Measurements from ENCODE around the gene VOPP1. TPM values are rescaled to one million over a fixed set of nuclear protein-coding genes. Genes with fewer than 3 reads are reported as not detected.

The VOPP1 gene
- total RNA-seq, 2 donors from 2014 or later, result 88.9 to 131 TPM

DNA sequence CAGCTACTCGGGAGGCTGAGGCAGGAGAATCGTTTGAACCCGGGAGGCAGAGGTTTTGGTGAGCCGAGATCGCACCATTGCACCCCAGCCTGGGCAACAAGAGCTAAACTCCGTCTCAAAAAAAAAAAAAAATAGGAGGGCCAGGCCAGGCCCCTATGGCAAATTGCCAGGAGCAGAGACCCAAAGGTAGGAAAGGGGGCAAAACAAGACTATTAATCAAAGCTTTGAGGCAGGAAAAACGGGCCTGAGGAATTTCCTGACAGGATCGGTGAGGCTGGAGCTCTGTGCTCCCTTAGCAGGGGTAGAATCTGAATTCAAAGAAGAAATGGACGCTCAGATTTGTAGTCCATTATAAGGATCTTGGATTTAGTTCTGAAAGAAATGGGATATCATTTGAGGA is 2.8 kb upstream of the VOPP1 start:
- DNase-seq (ENCODE audit: low spot score), result no peak
- Histone ChIP-seq H3K27me3 (replicated peaks; ENCODE audit: insufficient read depth) (no peaks in the 10 kb centered on the region), H3K9me3 (no peaks in the 10 kb centered on the region), H3K36me3 (no peaks in the 10 kb centered on the region), H3K4me3 (no peak overlapping the region), H3K27ac (peak overlapping the region; percentile 63 to 95), H3K4me1 (ENCODE audit: control insufficient read depth in 1 of 2, low read depth in 2 of 2) (peaks cover 27 to 31% of the 10 kb centered on the region in 2 donors)
- TF ChIP-seq, protein P1, sequence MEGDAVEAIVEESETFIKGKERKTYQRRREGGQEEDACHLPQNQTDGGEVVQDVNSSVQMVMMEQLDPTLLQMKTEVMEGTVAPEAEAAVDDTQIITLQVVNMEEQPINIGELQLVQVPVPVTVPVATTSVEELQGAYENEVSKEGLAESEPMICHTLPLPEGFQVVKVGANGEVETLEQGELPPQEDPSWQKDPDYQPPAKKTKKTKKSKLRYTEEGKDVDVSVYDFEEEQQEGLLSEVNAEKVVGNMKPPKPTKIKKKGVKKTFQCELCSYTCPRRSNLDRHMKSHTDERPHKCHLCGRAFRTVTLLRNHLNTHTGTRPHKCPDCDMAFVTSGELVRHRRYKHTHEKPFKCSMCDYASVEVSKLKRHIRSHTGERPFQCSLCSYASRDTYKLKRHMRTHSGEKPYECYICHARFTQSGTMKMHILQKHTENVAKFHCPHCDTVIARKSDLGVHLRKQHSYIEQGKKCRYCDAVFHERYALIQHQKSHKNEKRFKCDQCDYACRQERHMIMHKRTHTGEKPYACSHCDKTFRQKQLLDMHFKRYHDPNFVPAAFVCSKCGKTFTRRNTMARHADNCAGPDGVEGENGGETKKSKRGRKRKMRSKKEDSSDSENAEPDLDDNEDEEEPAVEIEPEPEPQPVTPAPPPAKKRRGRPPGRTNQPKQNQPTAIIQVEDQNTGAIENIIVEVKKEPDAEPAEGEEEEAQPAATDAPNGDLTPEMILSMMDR (IDR thresholded peaks at IDR 0.05), result no peak
- no peak for ATAC-seq (ENCODE audit: insufficient number of reproducible peaks, low FRiP score, low read depth)

DNA sequence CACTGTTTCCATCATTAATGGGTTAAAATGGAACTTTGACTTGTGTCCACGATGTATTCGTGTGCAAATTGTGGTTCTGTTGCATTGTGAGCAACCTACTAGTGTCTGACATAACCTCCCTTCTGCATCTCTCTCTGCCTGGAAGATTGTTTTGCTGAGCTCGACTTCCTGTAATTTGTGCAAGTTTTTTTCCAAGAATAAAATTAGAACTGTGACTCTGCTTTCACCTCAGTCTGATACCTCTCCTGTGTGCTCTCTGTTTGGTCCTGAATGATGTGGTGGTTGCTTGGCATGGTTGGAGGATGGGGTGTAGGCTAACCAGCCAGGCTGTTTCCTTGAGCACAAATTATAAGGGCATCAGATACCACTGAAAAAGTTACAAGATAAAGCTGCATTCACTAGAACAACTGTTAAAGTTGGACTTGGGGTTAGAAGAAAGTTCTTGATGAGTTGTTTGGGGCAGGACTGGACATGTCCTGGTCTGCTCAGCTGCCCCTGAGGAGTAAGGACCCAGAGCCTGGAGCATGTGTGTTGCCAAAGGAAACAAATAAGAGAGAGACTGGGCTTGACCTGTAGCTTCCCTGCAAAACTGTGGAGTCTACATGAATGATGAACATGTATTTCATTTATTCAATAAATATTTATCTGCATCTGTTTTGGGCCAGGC is 1.9 kb upstream of the VOPP1 start:
- no peaks in the 10 kb centered on the region for H3K36me3 ChIP-seq
- TF ChIP-seq, protein P1 (IDR thresholded peaks at IDR 0.05), result no peak
- H3K27me3 ChIP-seq (replicated peaks; ENCODE audit: insufficient read depth), result no peaks in the 10 kb centered on the region
- ATAC-seq (ENCODE audit: insufficient number of reproducible peaks, low FRiP score, low read depth) (peak; percentile 56), DNase-seq (ENCODE audit: low spot score) (no peak)
- peak overlapping the region; percentile 8 for H3K4me3 ChIP-seq
- H3K9me3 ChIP-seq, result no peaks in the 10 kb centered on the region
- peaks cover 32 to 40% of the 10 kb centered on the region in 2 donors for H3K4me1 ChIP-seq (ENCODE audit: control insufficient read depth in 1 of 2, low read depth in 2 of 2)
- H3K27ac ChIP-seq, result peak overlapping the region; percentile 90 to 95

DNA sequence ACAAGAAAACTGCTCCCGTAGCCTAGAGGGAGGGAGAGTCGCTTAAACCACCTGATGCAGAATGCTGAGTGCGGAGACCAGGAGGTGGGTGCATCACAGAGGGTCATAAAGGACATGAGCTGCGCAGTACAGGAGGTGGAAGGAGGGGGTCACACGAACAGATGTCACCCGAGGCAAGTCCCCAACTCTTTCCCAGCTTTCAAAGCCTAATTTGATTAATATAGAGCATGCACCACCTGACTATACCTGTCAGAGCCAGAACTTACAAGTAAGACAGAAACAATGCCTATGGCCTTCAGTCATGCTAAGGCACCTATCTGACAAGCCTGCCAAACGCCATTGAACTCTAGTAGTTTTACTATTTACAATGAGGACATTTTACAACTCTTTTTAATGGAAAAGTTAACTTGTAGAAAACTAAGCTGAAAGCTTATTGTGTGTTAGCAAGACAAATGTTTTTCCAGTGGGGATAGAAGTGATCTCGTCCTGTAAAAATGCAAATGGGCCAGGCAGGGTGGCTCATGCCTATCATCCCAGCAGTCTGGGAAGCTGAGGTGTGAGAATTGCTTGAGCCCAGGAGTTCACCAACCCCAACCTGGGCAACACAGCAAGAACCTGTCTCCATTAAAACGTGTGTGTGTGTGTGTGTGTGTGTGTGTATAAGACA is 1.1 kb upstream of the VOPP1 start:
- DNase-seq (ENCODE audit: low spot score) (no peak), ATAC-seq (ENCODE audit: insufficient number of reproducible peaks, low FRiP score, low read depth) (no peak)
- Histone ChIP-seq H3K9me3 (no peaks in the 10 kb centered on the region), H3K27ac (peak overlapping the region; percentile 90 to 95), H3K36me3 (no peaks in the 10 kb centered on the region), H3K4me3 (peak overlapping the region; percentile 96), H3K4me1 (ENCODE audit: control insufficient read depth in 1 of 2, low read depth in 2 of 2) (peaks cover 39 to 48% of the 10 kb centered on the region in 2 donors), H3K27me3 (replicated peaks; ENCODE audit: insufficient read depth) (no peaks in the 10 kb centered on the region)
- TF ChIP-seq, protein P1 (IDR thresholded peaks at IDR 0.05), result no peak

DNA sequence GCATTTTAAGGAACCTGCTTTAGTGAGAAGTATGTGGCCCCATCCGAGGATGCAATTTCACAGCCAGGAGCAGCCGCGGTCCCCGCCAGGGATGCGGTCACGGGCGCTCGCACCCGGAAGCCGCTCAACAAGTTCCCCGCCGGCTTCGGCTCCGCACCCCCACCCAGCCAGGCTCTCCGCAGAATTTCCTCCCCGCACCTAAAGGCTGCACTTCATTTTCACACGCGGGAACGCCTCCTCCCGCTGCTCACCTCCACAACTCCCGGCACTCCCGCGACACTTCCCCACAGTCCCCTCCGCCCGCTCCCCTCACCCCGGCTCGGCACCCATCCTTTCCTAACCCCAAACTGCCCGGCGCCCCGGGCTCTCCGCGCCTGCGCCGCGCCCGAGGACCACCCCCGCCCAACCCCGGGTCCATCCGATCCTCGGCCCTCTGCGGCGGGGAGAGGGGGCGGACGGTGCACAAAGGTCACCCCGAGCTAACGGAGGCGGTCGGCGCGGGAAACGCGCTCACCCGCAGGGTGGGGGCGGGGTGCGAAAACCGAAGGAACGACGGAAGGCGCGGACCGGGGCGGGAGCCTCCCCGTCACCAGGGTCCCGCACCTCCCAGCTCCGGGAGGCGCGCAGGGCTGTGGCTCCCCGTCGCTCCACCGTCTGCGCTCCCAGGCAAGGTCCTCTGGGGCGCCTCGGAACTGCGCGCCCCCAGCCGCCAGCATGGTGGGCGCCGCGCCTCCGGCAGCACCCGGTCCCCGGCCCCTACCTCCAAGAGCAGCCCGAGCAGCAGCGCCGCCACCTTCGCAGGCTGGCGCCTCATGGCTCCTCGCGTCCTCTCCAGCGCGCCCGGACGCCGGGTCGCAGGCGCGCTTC is 558 bp downstream of the VOPP1 start:
- no peaks in the 10 kb centered on the region for H3K27me3 ChIP-seq (replicated peaks; ENCODE audit: insufficient read depth)
- H3K36me3 ChIP-seq, result no peaks in the 10 kb centered on the region
- ATAC-seq (ENCODE audit: insufficient number of reproducible peaks, low FRiP score, low read depth) (no peak), DNase-seq (ENCODE audit: low spot score) (peak; percentile 17)
- H3K9me3 ChIP-seq, result no peaks in the 10 kb centered on the region
- H3K4me1 ChIP-seq (ENCODE audit: control insufficient read depth in 1 of 2, low read depth in 2 of 2), result peaks cover 50 to 62% of the 10 kb centered on the region in 2 donors
- H3K27ac ChIP-seq, result peak overlapping the region; percentile 91 to 93
- TF ChIP-seq, protein P1 (IDR thresholded peaks at IDR 0.05), result no peak
- peak overlapping the region; percentile 96 for H3K4me3 ChIP-seq

DNA sequence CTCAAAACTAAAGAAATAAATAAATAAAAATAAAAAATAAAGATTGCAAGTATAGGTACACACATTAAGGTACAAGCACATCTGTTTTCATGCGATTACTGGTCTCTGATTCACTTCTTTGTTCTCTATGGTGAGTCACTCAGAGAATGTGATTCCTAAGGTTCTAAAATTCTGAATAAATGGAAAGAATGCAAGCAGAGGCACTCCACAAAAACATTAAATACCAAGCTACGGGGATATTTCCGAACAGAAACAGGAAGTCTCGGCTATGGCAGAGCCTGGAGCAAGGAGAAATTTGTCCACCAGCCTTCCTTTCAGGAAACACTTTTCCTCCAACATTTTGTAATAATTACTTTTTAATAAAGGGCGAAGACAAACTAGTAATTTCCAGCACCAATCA is 1.4 kb downstream of the VOPP1 start:
- Histone ChIP-seq H3K4me3 (peak overlapping the region; percentile 96), H3K9me3 (no peaks in the 10 kb centered on the region), H3K36me3 (no peaks in the 10 kb centered on the region), H3K27ac (peak overlapping the region; percentile 91 to 93), H3K27me3 (replicated peaks; ENCODE audit: insufficient read depth) (no peaks in the 10 kb centered on the region), H3K4me1 (ENCODE audit: control insufficient read depth in 1 of 2, low read depth in 2 of 2) (peaks cover 50 to 62% of the 10 kb centered on the region in 2 donors)
- TF ChIP-seq, protein P1 (IDR thresholded peaks at IDR 0.05), result no peak
- DNase-seq (ENCODE audit: low spot score), result no peak
- no peak for ATAC-seq (ENCODE audit: insufficient number of reproducible peaks, low FRiP score, low read depth)
